Fibroblast of skin of right quadriceps (primary cell): ENCODE results near the gene SMARCD1.

Experiments
- DNase-seq: peaks from one replicate; pipeline ENCODE4 v3.0.0-alpha.2; 2013

SMARCD1 gene

GRCh38 chr12:50057896-50058670 lies 27.1 kb upstream of the SMARCD1 start:
- no peak for DNase-seq

GRCh38 chr12:50058743-50059312 lies 26.3 kb upstream of the SMARCD1 start:
- DNase-seq: no peak

GRCh38 chr12:50059440-50060119 lies 25.6 kb upstream of the SMARCD1 start:
- DNase-seq: peak; percentile 37

GRCh38 chr12:50060120-50060468 lies 25.0 kb upstream of the SMARCD1 start:
- no peak for DNase-seq

- no peak for DNase-seq
Measured at GRCh38 chr12:50061171-50061570, 24.0 kb upstream of the SMARCD1 start.

GRCh38 chr12:50061946-50062686 lies 23.0 kb upstream of the SMARCD1 start:
- peak; percentile 61 for DNase-seq

- peak; percentile 31 for DNase-seq
Measured at GRCh38 chr12:50062728-50063460, 22.2 kb upstream of the SMARCD1 start.

- peak; percentile 23 for DNase-seq
Measured at GRCh38 chr12:50065726-50066310, 19.3 kb upstream of the SMARCD1 start.

- peak; percentile 88 for DNase-seq
Measured at GRCh38 chr12:50066402-50066801, 18.7 kb upstream of the SMARCD1 start.

- no peak for DNase-seq
Measured at GRCh38 chr12:50069069-50069468, 16.1 kb upstream of the SMARCD1 start.

- DNase-seq: no peak
Measured at GRCh38 chr12:50069539-50069938, 15.6 kb upstream of the SMARCD1 start.

- peak; percentile 76 for DNase-seq
Measured at GRCh38 chr12:50070314-50071060, 14.7 kb upstream of the SMARCD1 start.

- no peak for DNase-seq
Measured at GRCh38 chr12:50072198-50072907, 12.8 kb upstream of the SMARCD1 start.

GRCh38 chr12:50073206-50073605 lies 11.9 kb upstream of the SMARCD1 start:
- no peak for DNase-seq

GRCh38 chr12:50073712-50074111 lies 11.4 kb upstream of the SMARCD1 start:
- no peak for DNase-seq

GRCh38 chr12:50074936-50075807 lies 10.0 kb upstream of the SMARCD1 start:
- peak; percentile 68 for DNase-seq

- DNase-seq: no peak
Measured at GRCh38 chr12:50075808-50076170, 9.4 kb upstream of the SMARCD1 start.

GRCh38 chr12:50077099-50077498 lies 8.0 kb upstream of the SMARCD1 start:
- DNase-seq: no peak

GRCh38 chr12:50078281-50078680 lies 6.9 kb upstream of the SMARCD1 start:
- no peak for DNase-seq

GRCh38 chr12:50079771-50080170 lies 5.4 kb upstream of the SMARCD1 start:
- DNase-seq: no peak
